Measurements from ENCODE around the gene PARP4. TPM values are rescaled to one million over a fixed set of nuclear protein-coding genes. Genes with fewer than 3 reads are reported as not detected.
"Not testable (repeated sequence)": the region's sequence is repeated elsewhere in the genome, so short reads cannot be mapped to it uniquely, and the experiment has no call there.

Gene PARP4
- polyA plus RNA-seq, 12 donors, result 18.9 to 37.0 (median 27.6) TPM; not detected in 1

GRCh38 chr13:24506698-24507335, 5.8 kb downstream of the PARP4 start:
- DNase-seq, result no peak

- not testable (repeated sequence) for DNase-seq
These were observed 6.3 kb downstream of the PARP4 start for GRCh38 chr13:24506283-24506682.

GRCh38 chr13:24505756-24506155, 6.8 kb downstream of the PARP4 start:
- DNase-seq, result no peak

- no peak for DNase-seq
These were observed 7.3 kb downstream of the PARP4 start for GRCh38 chr13:24505256-24505655.

GRCh38 chr13:24503379-24503696, 9.2 kb downstream of the PARP4 start:
- no peak for DNase-seq

GRCh38 chr13:24502533-24503378, 9.8 kb downstream of the PARP4 start:
- no peak for DNase-seq

- DNase-seq, result peak; percentile 12
These were observed 11.6 kb downstream of the PARP4 start for GRCh38 chr13:24500977-24501376.

GRCh38 chr13:24497742-24498141, 14.8 kb downstream of the PARP4 start:
- no peak for DNase-seq

- DNase-seq, result not testable (repeated sequence)
These were observed 16.3 kb downstream of the PARP4 start for GRCh38 chr13:24496295-24496694.

- no peak for DNase-seq
These were observed 17.3 kb downstream of the PARP4 start for GRCh38 chr13:24495151-24495729.

GRCh38 chr13:24493356-24493755, 19.2 kb downstream of the PARP4 start:
- no peak for DNase-seq

GRCh38 chr13:24491845-24492244, 20.7 kb downstream of the PARP4 start:
- DNase-seq, result no peak

- no peak for DNase-seq
These were observed 22.9 kb downstream of the PARP4 start for GRCh38 chr13:24489721-24490120.

GRCh38 chr13:24488092-24488491, 24.5 kb downstream of the PARP4 start:
- DNase-seq, result not testable (repeated sequence)

GRCh38 chr13:24486017-24486657, 26.4 kb downstream of the PARP4 start:
- DNase-seq, result not testable (repeated sequence)

GRCh38 chr13:24473686-24474085, 38.9 kb downstream of the PARP4 start:
- DNase-seq, result no peak

- DNase-seq, result not testable (repeated sequence)
These were observed 40.4 kb downstream of the PARP4 start for GRCh38 chr13:24472129-24472528.

GRCh38 chr13:24463078-24463477, 49.5 kb downstream of the PARP4 start:
- no peak for DNase-seq

GRCh38 chr13:24460256-24460655, 52.3 kb downstream of the PARP4 start:
- DNase-seq, result no peak

GRCh38 chr13:24459726-24460125, 52.9 kb downstream of the PARP4 start:
- DNase-seq, result no peak

- DNase-seq, result peak; percentile 34
These were observed 53.3 kb downstream of the PARP4 start for GRCh38 chr13:24459234-24459633.

GRCh38 chr13:24458736-24459135, 53.8 kb downstream of the PARP4 start:
- DNase-seq, result no peak

GRCh38 chr13:24456396-24456795, 56.2 kb downstream of the PARP4 start:
- DNase-seq, result no peak

Measured in muscle of arm (tissue), 12 donors.